ENCODE measurements around the gene CNIH2. TPM values are rescaled to one million over a fixed set of nuclear protein-coding genes. Genes with fewer than 3 reads are reported as not detected.

The CNIH2 gene
- total RNA-seq, 3 donors from 2014 or later = 0.48 TPM; not detected in 2

- H3K4me1 ChIP-seq = peaks cover 0 to 15% of the 10 kb centered on the region in 2 donors
Measured at GRCh38 chr11:66286699-66287098, 8.7 kb downstream of the CNIH2 start.

GRCh38 chr11:66287211-66287888 lies 9.4 kb downstream of the CNIH2 start:
- Histone ChIP-seq H3K4me3 (peak overlapping the region in 2 of 3 donors; percentile 84 to 99), H3K9me3 (no peaks in the 10 kb centered on the region), H3K27me3 (peaks cover 4 to 6% of the 10 kb centered on the region in 2 donors), H3K4me1 (peaks cover 0 to 15% of the 10 kb centered on the region in 2 donors), H3K36me3 (no peaks in the 10 kb centered on the region), H3K27ac (no peak overlapping the region)
- TF ChIP-seq POLR2A (IDR thresholded peaks at IDR 0.05) (no peak), POLR2AphosphoS5 (IDR thresholded peaks at IDR 0.05) (no peak)
- TF ChIP-seq, protein P1, sequence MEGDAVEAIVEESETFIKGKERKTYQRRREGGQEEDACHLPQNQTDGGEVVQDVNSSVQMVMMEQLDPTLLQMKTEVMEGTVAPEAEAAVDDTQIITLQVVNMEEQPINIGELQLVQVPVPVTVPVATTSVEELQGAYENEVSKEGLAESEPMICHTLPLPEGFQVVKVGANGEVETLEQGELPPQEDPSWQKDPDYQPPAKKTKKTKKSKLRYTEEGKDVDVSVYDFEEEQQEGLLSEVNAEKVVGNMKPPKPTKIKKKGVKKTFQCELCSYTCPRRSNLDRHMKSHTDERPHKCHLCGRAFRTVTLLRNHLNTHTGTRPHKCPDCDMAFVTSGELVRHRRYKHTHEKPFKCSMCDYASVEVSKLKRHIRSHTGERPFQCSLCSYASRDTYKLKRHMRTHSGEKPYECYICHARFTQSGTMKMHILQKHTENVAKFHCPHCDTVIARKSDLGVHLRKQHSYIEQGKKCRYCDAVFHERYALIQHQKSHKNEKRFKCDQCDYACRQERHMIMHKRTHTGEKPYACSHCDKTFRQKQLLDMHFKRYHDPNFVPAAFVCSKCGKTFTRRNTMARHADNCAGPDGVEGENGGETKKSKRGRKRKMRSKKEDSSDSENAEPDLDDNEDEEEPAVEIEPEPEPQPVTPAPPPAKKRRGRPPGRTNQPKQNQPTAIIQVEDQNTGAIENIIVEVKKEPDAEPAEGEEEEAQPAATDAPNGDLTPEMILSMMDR (IDR thresholded peaks at IDR 0.05) = no peak
- no peak for DNase-seq (ENCODE audit: low spot score in 2 of 2)
- intact Hi-C loops (cut with DNase I; ENCODE audit: low total_unique reads) = loop anchor here (10.0 kb wide), 1 partner anchor 357 kb away; no protein-coding TSS in a partner anchor

More at GRCh38 chr11:66286699-66287098, 8.7 kb downstream of the CNIH2 start:
- Histone ChIP-seq H3K36me3 (no peaks in the 10 kb centered on the region), H3K9me3 (no peaks in the 10 kb centered on the region), H3K27ac (no peak overlapping the region), H3K27me3 (no peaks in the 10 kb centered on the region), H3K4me3 (no peak overlapping the region)
- DNase-seq (ENCODE audit: low spot score in 2 of 2) = no peak
- TF ChIP-seq POLR2A (IDR thresholded peaks at IDR 0.05) = no peak
- no peak for TF ChIP-seq POLR2AphosphoS5 (IDR thresholded peaks at IDR 0.05)
- TF ChIP-seq, protein P1 (IDR thresholded peaks at IDR 0.05) = no peak
- intact Hi-C loops (cut with DNase I; ENCODE audit: low total_unique reads) = loop anchor here (10.0 kb wide), 1 partner anchor 358 kb away; no protein-coding TSS in a partner anchor

- H3K9me3 ChIP-seq = no peaks in the 10 kb centered on the region
- H3K4me1 ChIP-seq = peaks cover 0 to 15% of the 10 kb centered on the region in 2 donors
- intact Hi-C loops (cut with DNase I; ENCODE audit: low total_unique reads) = loop anchor here (10.0 kb wide), 1 partner anchor 357 kb away; no protein-coding TSS in a partner anchor
- TF ChIP-seq POLR2A (IDR thresholded peaks at IDR 0.05) (no peak), POLR2AphosphoS5 (IDR thresholded peaks at IDR 0.05) (no peak)
- TF ChIP-seq, protein P1 (IDR thresholded peaks at IDR 0.05) = no peak
- H3K4me3 ChIP-seq = peak overlapping the region; percentile 72 to 99 (median 84)
- H3K27ac ChIP-seq = peak overlapping the region; percentile 97 to 98
- no peaks in the 10 kb centered on the region for H3K36me3 ChIP-seq
- no peak for DNase-seq (ENCODE audit: low spot score in 2 of 2)
- H3K27me3 ChIP-seq = peaks cover 5 to 13% of the 10 kb centered on the region in 2 donors
Measured at GRCh38 chr11:66287889-66288670, 10.1 kb downstream of the CNIH2 start.

DNA sequence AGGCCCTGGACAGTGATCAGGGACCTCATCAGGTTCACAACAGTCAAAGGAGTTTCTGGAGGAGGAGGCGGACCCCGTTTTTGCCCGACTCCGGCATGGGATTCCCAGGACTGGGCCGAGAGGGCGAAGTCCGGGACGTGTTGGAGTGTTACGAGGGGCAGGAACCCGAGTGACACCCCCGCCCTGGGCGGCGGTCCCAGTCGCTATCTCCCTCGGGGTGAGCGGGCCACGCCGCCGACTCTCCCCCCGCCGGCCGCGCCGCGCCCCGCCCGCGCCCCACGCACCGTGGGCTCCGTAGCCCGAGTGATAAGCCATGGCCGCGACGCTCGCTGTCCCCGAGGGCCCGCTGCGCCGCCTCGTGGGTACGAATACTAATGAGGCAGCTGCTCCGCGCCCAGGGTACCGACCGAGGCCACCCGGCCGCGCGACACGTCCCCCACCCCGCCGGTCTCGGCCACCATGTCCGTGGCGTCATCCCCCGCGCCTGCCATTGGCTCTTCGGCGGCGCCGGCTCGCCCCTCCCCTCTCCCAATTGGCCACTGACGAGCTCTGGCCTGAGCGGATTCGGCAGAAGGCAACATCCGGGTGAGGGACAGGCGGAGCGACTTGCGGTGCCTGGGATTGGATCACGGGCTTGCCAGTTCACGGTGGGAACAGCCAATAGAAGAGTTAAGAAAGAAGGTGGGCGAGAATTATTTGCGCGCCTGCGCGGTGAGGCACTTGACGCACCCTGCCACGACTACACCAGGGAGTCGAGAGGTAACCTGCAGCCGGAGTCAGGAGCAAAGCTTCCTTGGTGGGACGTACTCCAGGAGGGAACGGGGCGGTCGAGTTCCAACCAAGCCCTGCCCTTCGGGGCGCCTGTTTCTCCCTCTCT lies 10.9 kb downstream of the CNIH2 start, which contains the start of gene YIF1A:
TSS of gene YIF1A (minus strand) at position 473 of the 877 bp plus-strand sequence. CDS start at position 315, 158 bp downstream.
- intact Hi-C loops (cut with DNase I; ENCODE audit: low total_unique reads) = loop anchor here (10.0 kb wide), 1 partner anchor 356 kb away; no protein-coding TSS in a partner anchor
- H3K4me1 ChIP-seq = peaks cover 0 to 15% of the 10 kb centered on the region in 2 donors
- H3K27ac ChIP-seq = peak within 1 kb of the TSS; percentile 97 to 98
- TF ChIP-seq POLR2A (IDR thresholded peaks at IDR 0.05) = peak; percentile 85
- TF ChIP-seq, protein P1 (IDR thresholded peaks at IDR 0.05) = peak in 1 of 3 donors; percentile 9
- peak; percentile 89 to 98 (median 93) for TF ChIP-seq POLR2AphosphoS5 (IDR thresholded peaks at IDR 0.05)
- H3K36me3 ChIP-seq = no peaks in the 10 kb centered on the region
- peak within 1 kb of the TSS; percentile 72 to 99 (median 84) for H3K4me3 ChIP-seq
- H3K9me3 ChIP-seq = no peaks in the 10 kb centered on the region
- peaks cover 5 to 22% of the 10 kb centered on the region in 2 donors for H3K27me3 ChIP-seq
- DNase-seq (ENCODE audit: low spot score in 2 of 2) = peak; percentile 98 to 99
